Fibroblast of lung (primary cell): ENCODE data around the gene RAB10. TPM values are rescaled to one million over a fixed set of nuclear protein-coding genes. Genes with fewer than 3 reads are reported as not detected.

ENCODE experiments used
- DNase-seq, 2 donors: peaks; one replicate each; pipeline versions ENCODE4 v3.0.0 to v3.0.0-alpha.2; 2010; ENCODE audit warnings: low read depth in 2 of 2
- H2AFZ ChIP-seq: 2 replicates; pipeline ENCODE4 v1.5.1; 2012; ENCODE audit warnings: low read length, control low read depth, inconsistent platforms
- H3K27ac ChIP-seq: 2 replicates; pipeline ENCODE4 v1.5.1; 2011; ENCODE audit warnings: low read length, control low read depth; ENCODE audit not compliant: insufficient read depth
- H3K27me3 ChIP-seq: 2 replicates; pipeline ENCODE4 v1.5.1; 2011; ENCODE audit warnings: mild to moderate bottlenecking, low read length; ENCODE audit not compliant: control insufficient read depth, insufficient read depth
- H3K36me3 ChIP-seq: 2 replicates; pipeline ENCODE4 v1.5.1; 2011; ENCODE audit warnings: low read length; ENCODE audit not compliant: control insufficient read depth, insufficient read depth
- H3K4me1 ChIP-seq: 2 replicates; pipeline ENCODE4 v1.5.1; 2011; ENCODE audit warnings: low read length; ENCODE audit not compliant: control insufficient read depth, insufficient read depth; ENCODE audit errors: extremely low read depth
- H3K4me2 ChIP-seq: 2 replicates; pipeline ENCODE4 v1.5.1; 2011; ENCODE audit warnings: low read length, control low read depth; ENCODE audit not compliant: insufficient read depth; ENCODE audit errors: extremely low read depth
- H3K4me3 ChIP-seq, 4 experiments: fragments of 200-600 bp in 1 of 4; sonication (generic) in 1 of 4; replicated peaks in 1 of 4; 2 replicates each; pipeline ENCODE4 v1.5.1; 2011 to 2016; ENCODE audit warnings: low read length in 4 of 4, low read depth in 3 of 4, mild to moderate bottlenecking in 3 of 4, control low read depth in 2 of 4, inconsistent platforms in 1 of 4, mixed read lengths in 1 of 4; ENCODE audit not compliant: insufficient read depth in 1 of 4; ENCODE audit errors: control extremely low read depth in 1 of 4
- H3K79me2 ChIP-seq: 2 replicates; pipeline ENCODE4 v1.5.1; 2012; ENCODE audit warnings: mild to moderate bottlenecking, low read length, inconsistent platforms; ENCODE audit not compliant: control insufficient read depth, insufficient read depth
- H3K9ac ChIP-seq: 2 replicates; pipeline ENCODE4 v1.5.1; 2011; ENCODE audit warnings: mild to moderate bottlenecking, low read length, control low read depth; ENCODE audit not compliant: insufficient read depth
- H3K9me3 ChIP-seq: 2 replicates; pipeline ENCODE4 v1.5.1; 2012; ENCODE audit warnings: low read depth, low read length; ENCODE audit not compliant: control insufficient read depth, insufficient read depth
- H4K20me1 ChIP-seq: 2 replicates; pipeline ENCODE4 v1.5.1; 2011; ENCODE audit warnings: low read length; ENCODE audit not compliant: control insufficient read depth, insufficient read depth; ENCODE audit errors: extremely low read depth
- EZH2 ChIP-seq: IDR thresholded peaks from 2 replicates; pipeline ENCODE4 v1.5.1; 2012; ENCODE audit warnings: low read length, control low read depth, mild to moderate bottlenecking; ENCODE audit errors: missing control alignments
- polyA plus RNA-seq, 2 donors: library from polyadenylated mRNA; depleted of rRNA in 1 of 2; stranded (reverse) in 1 of 2; unstranded in 1 of 2; fragments of >200 nt; gene quantifications; 2 replicates each; pipeline ENCODE4 v1.2.1, GENCODE V29; 2011 to 2012; ENCODE audit warnings: missing spikeins in 1 of 2
- total RNA-seq: library from RNA; depleted of rRNA; stranded (reverse); fragments of >200 nt; gene quantifications from 2 replicates; pipeline ENCODE4 v1.2.1, GENCODE V29; 2014
- TF ChIP-seq, protein P1 (sequence below), 2 donors: IDR thresholded peaks in 1 of 2; conservative IDR thresholded peaks in 1 of 2; 1 replicate in 1 of 2; 2 replicates in 1 of 2; pipeline ENCODE4 v1.5.1; 2011 to 2012; ENCODE audit warnings: low read length in 2 of 2, control low read depth in 1 of 2, inconsistent platforms in 1 of 2, low read depth in 1 of 2, mild to moderate bottlenecking in 1 of 2

The RAB10 gene
- total and polyA plus RNA-seq, 2 donors (not counting 1 experiment from before 2014, with no cell fraction given) = 94.1 to 253 TPM

- H3K4me2 ChIP-seq = no peak overlapping the region
- no peak overlapping the region for H3K4me3 ChIP-seq
- H3K27me3 ChIP-seq = no peaks in the 10 kb centered on the region
- TF ChIP-seq, protein P1, sequence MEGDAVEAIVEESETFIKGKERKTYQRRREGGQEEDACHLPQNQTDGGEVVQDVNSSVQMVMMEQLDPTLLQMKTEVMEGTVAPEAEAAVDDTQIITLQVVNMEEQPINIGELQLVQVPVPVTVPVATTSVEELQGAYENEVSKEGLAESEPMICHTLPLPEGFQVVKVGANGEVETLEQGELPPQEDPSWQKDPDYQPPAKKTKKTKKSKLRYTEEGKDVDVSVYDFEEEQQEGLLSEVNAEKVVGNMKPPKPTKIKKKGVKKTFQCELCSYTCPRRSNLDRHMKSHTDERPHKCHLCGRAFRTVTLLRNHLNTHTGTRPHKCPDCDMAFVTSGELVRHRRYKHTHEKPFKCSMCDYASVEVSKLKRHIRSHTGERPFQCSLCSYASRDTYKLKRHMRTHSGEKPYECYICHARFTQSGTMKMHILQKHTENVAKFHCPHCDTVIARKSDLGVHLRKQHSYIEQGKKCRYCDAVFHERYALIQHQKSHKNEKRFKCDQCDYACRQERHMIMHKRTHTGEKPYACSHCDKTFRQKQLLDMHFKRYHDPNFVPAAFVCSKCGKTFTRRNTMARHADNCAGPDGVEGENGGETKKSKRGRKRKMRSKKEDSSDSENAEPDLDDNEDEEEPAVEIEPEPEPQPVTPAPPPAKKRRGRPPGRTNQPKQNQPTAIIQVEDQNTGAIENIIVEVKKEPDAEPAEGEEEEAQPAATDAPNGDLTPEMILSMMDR (conservative IDR thresholded peaks at IDR 0.05 in 1 of 2, IDR thresholded peaks at IDR 0.05 in 1 of 2; ENCODE audit: low read depth in 1 of 2, low read length in 2 of 2) = no peak
- TF ChIP-seq EZH2 = no peak
- no peaks in the 10 kb centered on the region for H3K79me2 ChIP-seq
- H3K9me3 ChIP-seq = no peaks in the 10 kb centered on the region
- H3K36me3 ChIP-seq = no peaks in the 10 kb centered on the region
- no peaks in the 10 kb centered on the region for H4K20me1 ChIP-seq
- no peak overlapping the region for H3K27ac ChIP-seq
- H2AFZ ChIP-seq = no peak overlapping the region
- no peak for DNase-seq
- no peak overlapping the region for H3K9ac ChIP-seq
- peaks cover 3% of the 10 kb centered on the region for H3K4me1 ChIP-seq
These were observed 41.9 kb upstream of the RAB10 start for GRCh38 chr2:25991965-25992364.

- H3K79me2 ChIP-seq = no peaks in the 10 kb centered on the region
- no peak for DNase-seq
- H3K4me1 ChIP-seq = peaks cover 4% of the 10 kb centered on the region
- no peaks in the 10 kb centered on the region for H4K20me1 ChIP-seq
- no peaks in the 10 kb centered on the region for H3K36me3 ChIP-seq
- H3K27ac ChIP-seq = no peak overlapping the region
- no peak overlapping the region for H2AFZ ChIP-seq
- no peaks in the 10 kb centered on the region for H3K27me3 ChIP-seq
- H3K9ac ChIP-seq = no peak overlapping the region
- TF ChIP-seq, protein P1 (conservative IDR thresholded peaks at IDR 0.05 in 1 of 2, IDR thresholded peaks at IDR 0.05 in 1 of 2; ENCODE audit: low read depth in 1 of 2, low read length in 2 of 2) = no peak
- no peak for TF ChIP-seq EZH2
- H3K4me3 ChIP-seq = no peak overlapping the region
- no peak overlapping the region for H3K4me2 ChIP-seq
- no peaks in the 10 kb centered on the region for H3K9me3 ChIP-seq
These were observed 41.3 kb upstream of the RAB10 start for GRCh38 chr2:25992556-25992955.

GRCh38 chr2:25993049-25993448 is 40.8 kb upstream of the RAB10 start:
- Histone ChIP-seq H3K9ac (no peak overlapping the region), H2AFZ (no peak overlapping the region), H3K4me1 (peaks cover 5% of the 10 kb centered on the region), H3K36me3 (no peaks in the 10 kb centered on the region), H4K20me1 (no peaks in the 10 kb centered on the region), H3K9me3 (no peaks in the 10 kb centered on the region), H3K27ac (no peak overlapping the region), H3K4me2 (no peak overlapping the region), H3K27me3 (no peaks in the 10 kb centered on the region), H3K79me2 (no peaks in the 10 kb centered on the region), H3K4me3 (no peak overlapping the region)
- no peak for DNase-seq
- TF ChIP-seq EZH2 = no peak
- TF ChIP-seq, protein P1 (conservative IDR thresholded peaks at IDR 0.05 in 1 of 2, IDR thresholded peaks at IDR 0.05 in 1 of 2; ENCODE audit: low read depth in 1 of 2, low read length in 2 of 2) = no peak
